ENCODE measurements around the gene RNF223.

- no peak for TF ChIP-seq EZH2 (IDR thresholded peaks at IDR 0.05; ENCODE audit: insufficient read depth, poor library complexity, severe bottlenecking)
- TF ChIP-seq EZH2phosphoT487 (IDR thresholded peaks at IDR 0.05; ENCODE audit: insufficient read depth, low read depth), result no peak
Measured at GRCh38 chr1:1112237-1112985, 38.3 kb upstream of the RNF223 start.
